NCI-H226 (cell line): ENCODE data around the gene CKB.
"Not testable (repeated sequence)": the region's sequence is repeated elsewhere in the genome, so short reads cannot be mapped to it uniquely, and the experiment has no call there.

Experiments
- DNase-seq: peaks from one replicate; pipeline ENCODE4 v3.0.0-alpha.2; 2015

The CKB gene

GRCh38 chr14:103525430-103526246 is 3.0 kb upstream of the CKB start:
- not testable (repeated sequence) for DNase-seq

GRCh38 chr14:103524002-103524935 is 1.6 kb upstream of the CKB start:
- no peak for DNase-seq

GRCh38 chr14:103523575-103523954 is 935 bp upstream of the CKB start:
- DNase-seq: no peak

GRCh38 chr14:103521951-103522563 is 573 bp downstream of the CKB start:
- DNase-seq: no peak

- no peak for DNase-seq
These were observed 1.1 kb downstream of the CKB start for GRCh38 chr14:103521438-103521950.

GRCh38 chr14:103520657-103521437 is 1.8 kb downstream of the CKB start:
- peak; percentile 77 for DNase-seq

- no peak for DNase-seq
These were observed 2.4 kb downstream of the CKB start for GRCh38 chr14:103520269-103520656.

GRCh38 chr14:103519837-103520212 is 2.8 kb downstream of the CKB start:
- no peak for DNase-seq

- peak; percentile 82 for DNase-seq
These were observed 3.4 kb downstream of the CKB start for GRCh38 chr14:103519043-103519836.

GRCh38 chr14:103518422-103519042 is 4.1 kb downstream of the CKB start:
- peak; percentile 46 for DNase-seq

- DNase-seq: no peak
These were observed 4.8 kb downstream of the CKB start for GRCh38 chr14:103517721-103518421.

GRCh38 chr14:103517174-103517566 is 5.5 kb downstream of the CKB start:
- no peak for DNase-seq

- DNase-seq: no peak
These were observed 6.0 kb downstream of the CKB start for GRCh38 chr14:103516426-103517173.

GRCh38 chr14:103514596-103515421 is 7.8 kb downstream of the CKB start:
- DNase-seq: no peak

- DNase-seq: peak; percentile 47
These were observed 9.7 kb downstream of the CKB start for GRCh38 chr14:103512701-103513611.

- DNase-seq: not testable (repeated sequence)
These were observed 10.4 kb downstream of the CKB start for GRCh38 chr14:103512180-103512579.
